HCT116 (cell line): Measurements from ENCODE around the gene ATF7.

ENCODE experiments used
- ATF3 ChIP-seq: IDR thresholded peaks from 2 replicates; pipeline ENCODE4 v1.6.1; 2012
- EZH2 ChIP-seq: fragments of 200-600 bp; sonication (generic); IDR thresholded peaks from 2 replicates; pipeline ENCODE4 v1.6.1; 2017; ENCODE audit warnings: antibody characterized with exemption, mixed run types
- FOSL1 ChIP-seq: IDR thresholded peaks from 2 replicates; pipeline ENCODE4 v1.6.1; 2012; ENCODE audit warnings: low read depth
- POLR2A ChIP-seq: IDR thresholded peaks from 2 replicates; pipeline ENCODE4 v1.7.0; 2011; ENCODE audit warnings: borderline replicate concordance; ENCODE audit not compliant: insufficient read depth, insufficient read length; ENCODE audit errors: extremely low read depth
- POLR2AphosphoS5 ChIP-seq: IDR thresholded peaks from 2 replicates; pipeline ENCODE4 v1.6.1; 2011; ENCODE audit warnings: mild to moderate bottlenecking, low read depth, low read length, moderate library complexity
- TCF7L2 ChIP-seq: IDR thresholded peaks from 2 replicates; pipeline ENCODE4 v1.7.0; 2011; ENCODE audit warnings: borderline replicate concordance, inconsistent platforms; ENCODE audit not compliant: insufficient read depth, insufficient read length; ENCODE audit errors: extremely low read depth
- YY1 ChIP-seq: IDR thresholded peaks from 2 replicates; pipeline ENCODE4 v1.6.1; 2011; ENCODE audit warnings: low read length, low read depth, moderate library complexity, mild to moderate bottlenecking; ENCODE audit not compliant: insufficient replicate concordance; ENCODE audit errors: extremely low read depth
- TF ChIP-seq, protein P1 (sequence below): IDR thresholded peaks from 2 replicates; pipeline ENCODE4 v1.6.1; 2012; ENCODE audit warnings: low read depth
- TF ChIP-seq, protein P2 (sequence below), 3 experiments: fragments of 200-600 bp in 1 of 3; sonication (generic) in 1 of 3; IDR thresholded peaks in 2 of 3; conservative IDR thresholded peaks in 1 of 3; 2 replicates each; pipeline ENCODE4 v1.5.1; 2012 to 2017; ENCODE audit warnings: low read depth in 2 of 3, low read length in 2 of 3, antibody characterized with exemption in 1 of 3, borderline replicate concordance in 1 of 3, control low read depth in 1 of 3, mild to moderate bottlenecking in 1 of 3, mixed read lengths in 1 of 3, mixed run types in 1 of 3, moderate library complexity in 1 of 3; ENCODE audit not compliant: insufficient read depth in 1 of 3

GRCh38 chr12:53626702-53627169 lies 554 bp upstream of the ATF7 start:
- TF ChIP-seq, protein P1, sequence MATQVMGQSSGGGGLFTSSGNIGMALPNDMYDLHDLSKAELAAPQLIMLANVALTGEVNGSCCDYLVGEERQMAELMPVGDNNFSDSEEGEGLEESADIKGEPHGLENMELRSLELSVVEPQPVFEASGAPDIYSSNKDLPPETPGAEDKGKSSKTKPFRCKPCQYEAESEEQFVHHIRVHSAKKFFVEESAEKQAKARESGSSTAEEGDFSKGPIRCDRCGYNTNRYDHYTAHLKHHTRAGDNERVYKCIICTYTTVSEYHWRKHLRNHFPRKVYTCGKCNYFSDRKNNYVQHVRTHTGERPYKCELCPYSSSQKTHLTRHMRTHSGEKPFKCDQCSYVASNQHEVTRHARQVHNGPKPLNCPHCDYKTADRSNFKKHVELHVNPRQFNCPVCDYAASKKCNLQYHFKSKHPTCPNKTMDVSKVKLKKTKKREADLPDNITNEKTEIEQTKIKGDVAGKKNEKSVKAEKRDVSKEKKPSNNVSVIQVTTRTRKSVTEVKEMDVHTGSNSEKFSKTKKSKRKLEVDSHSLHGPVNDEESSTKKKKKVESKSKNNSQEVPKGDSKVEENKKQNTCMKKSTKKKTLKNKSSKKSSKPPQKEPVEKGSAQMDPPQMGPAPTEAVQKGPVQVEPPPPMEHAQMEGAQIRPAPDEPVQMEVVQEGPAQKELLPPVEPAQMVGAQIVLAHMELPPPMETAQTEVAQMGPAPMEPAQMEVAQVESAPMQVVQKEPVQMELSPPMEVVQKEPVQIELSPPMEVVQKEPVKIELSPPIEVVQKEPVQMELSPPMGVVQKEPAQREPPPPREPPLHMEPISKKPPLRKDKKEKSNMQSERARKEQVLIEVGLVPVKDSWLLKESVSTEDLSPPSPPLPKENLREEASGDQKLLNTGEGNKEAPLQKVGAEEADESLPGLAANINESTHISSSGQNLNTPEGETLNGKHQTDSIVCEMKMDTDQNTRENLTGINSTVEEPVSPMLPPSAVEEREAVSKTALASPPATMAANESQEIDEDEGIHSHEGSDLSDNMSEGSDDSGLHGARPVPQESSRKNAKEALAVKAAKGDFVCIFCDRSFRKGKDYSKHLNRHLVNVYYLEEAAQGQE, result no peak
- TF ChIP-seq POLR2A (no peak), YY1 (no peak), FOSL1 (no peak), POLR2AphosphoS5 (no peak), TCF7L2 (no peak), ATF3 (no peak), EZH2 (no peak)
- TF ChIP-seq, protein P2, sequence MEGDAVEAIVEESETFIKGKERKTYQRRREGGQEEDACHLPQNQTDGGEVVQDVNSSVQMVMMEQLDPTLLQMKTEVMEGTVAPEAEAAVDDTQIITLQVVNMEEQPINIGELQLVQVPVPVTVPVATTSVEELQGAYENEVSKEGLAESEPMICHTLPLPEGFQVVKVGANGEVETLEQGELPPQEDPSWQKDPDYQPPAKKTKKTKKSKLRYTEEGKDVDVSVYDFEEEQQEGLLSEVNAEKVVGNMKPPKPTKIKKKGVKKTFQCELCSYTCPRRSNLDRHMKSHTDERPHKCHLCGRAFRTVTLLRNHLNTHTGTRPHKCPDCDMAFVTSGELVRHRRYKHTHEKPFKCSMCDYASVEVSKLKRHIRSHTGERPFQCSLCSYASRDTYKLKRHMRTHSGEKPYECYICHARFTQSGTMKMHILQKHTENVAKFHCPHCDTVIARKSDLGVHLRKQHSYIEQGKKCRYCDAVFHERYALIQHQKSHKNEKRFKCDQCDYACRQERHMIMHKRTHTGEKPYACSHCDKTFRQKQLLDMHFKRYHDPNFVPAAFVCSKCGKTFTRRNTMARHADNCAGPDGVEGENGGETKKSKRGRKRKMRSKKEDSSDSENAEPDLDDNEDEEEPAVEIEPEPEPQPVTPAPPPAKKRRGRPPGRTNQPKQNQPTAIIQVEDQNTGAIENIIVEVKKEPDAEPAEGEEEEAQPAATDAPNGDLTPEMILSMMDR (IDR thresholded peaks at IDR 0.05 in 2 of 3, conservative IDR thresholded peaks at IDR 0.05 in 1 of 3; ENCODE audit: borderline replicate concordance in 1 of 3, insufficient read depth in 1 of 3, low read depth in 2 of 3, low read length in 2 of 3), result no peak
